ENCODE measurements around the gene PPP1R12C. TPM values are rescaled to one million over a fixed set of nuclear protein-coding genes. Genes with fewer than 3 reads are reported as not detected.

Gene PPP1R12C
- total RNA-seq, 1 donor from 2014 or later: 153 TPM

DNA sequence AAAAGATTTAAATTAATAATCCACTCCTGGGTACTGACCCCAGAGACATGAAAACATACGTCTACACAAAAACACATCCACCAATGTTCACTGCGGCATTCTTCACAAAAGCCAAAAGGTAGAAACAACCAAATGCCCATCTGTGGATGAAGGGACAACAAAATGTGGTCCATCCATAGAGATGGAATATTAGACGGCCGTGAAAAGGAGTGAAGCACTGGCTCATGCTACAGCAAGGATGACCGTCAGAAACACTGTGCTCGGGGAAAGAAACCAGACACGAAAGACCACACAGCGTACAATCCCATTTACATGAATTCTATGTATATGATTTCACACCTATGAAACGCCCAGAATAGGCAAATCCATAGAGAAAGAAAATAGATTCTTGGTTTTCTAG lies 60.6 kb downstream of the PPP1R12C start:
- intact Hi-C loops (cut with micrococcal nuclease): no loop called here

DNA sequence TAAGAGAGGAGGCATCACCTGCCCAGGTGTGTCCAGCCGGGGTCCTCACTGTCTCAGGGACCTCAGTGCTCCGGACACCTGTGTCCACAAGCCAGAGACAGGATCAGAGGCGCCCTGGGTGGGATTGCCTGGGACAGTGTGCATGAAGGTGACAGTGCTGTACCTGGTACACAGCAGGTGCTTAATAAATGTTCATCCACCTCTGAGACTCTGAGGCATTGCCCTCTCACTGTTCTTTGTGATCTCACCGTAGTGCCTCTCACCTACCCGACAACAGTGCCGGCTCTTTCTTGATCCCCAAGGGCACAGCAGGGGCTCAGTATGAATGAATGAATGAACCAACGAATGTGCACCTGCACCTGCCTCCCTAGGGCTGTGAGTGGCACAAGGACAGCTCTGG lies 63.7 kb downstream of the PPP1R12C start:
- intact Hi-C loops (cut with micrococcal nuclease): no loop called here

DNA sequence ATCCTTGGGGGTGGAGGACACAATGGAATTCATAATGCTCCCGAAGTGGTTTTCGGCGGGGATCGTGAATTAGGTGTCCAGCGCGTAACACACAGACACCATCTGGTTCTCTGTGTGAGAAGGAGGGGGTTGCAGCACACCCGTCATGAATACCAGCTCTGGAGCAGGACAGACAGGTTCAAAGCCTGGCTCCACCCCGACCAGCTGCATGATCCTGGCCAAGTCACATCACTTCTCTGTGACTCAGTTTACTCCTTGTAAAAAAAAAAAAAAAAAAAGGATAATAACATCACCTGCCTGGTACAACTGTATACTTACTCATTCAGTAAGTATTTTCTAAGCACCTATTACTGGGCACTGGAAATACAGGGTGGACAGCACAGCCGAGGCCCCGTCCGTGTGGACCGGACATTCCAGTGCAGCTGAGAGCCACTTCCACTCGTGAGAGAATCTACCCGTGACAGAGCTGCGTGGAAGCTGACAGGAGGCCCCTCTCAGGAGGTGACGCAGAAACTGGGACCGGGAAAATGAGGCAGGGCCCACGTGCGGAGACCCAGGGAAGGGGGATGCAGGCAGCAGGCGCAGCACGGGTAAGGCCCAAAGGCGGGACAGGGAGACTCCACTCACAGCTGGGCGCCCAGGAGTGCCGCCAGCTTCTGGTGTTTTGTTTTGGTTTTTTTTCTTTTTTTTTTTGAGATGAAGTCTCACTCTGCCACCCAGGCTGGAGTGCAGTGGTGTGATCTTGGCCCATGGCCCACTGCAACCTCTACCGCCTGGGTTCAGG lies 66.5 kb downstream of the PPP1R12C start:
- intact Hi-C loops (cut with micrococcal nuclease): no loop called here

DNA sequence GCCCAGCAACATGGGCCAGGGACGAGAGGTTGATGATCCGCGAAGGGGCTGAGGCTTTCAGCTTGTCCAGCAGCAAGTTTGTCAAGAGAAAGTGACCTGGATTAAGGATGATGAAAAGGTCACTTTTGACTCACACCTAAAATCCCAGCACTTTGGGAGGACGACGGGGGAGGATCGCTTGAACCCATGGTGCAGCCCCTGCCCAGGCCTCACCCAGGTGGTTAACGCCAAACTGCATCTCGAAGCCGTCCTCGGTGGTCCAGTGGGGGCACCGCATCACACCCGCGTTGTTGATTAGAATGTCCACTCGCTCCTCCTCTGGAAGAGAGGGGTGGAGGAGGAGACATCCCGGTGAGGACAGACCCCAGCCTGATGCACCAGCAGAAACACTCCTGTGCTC lies 69.0 kb downstream of the PPP1R12C start:
- intact Hi-C loops (cut with micrococcal nuclease): no loop called here

DNA sequence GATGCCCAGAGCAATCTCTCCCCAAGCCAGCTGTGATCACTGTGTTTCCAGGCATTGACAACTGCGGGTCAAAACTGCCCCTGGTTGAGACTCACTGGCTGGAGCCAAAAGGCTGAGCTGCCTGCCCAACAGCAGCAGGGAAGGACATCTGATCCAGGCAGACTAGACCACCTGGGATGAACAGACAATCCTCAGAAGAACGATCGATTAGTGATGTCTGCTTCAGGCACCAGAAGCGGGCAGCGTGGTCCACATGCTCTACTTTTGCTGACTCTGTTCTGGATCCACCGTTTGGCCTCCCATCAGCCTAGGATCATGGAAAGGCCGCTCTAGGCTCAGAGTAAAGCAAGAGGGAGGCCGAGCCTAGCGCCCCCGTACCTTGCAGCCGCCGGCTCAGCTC lies 69.5 kb downstream of the PPP1R12C start:
- intact Hi-C loops (cut with micrococcal nuclease): no loop called here

DNA sequence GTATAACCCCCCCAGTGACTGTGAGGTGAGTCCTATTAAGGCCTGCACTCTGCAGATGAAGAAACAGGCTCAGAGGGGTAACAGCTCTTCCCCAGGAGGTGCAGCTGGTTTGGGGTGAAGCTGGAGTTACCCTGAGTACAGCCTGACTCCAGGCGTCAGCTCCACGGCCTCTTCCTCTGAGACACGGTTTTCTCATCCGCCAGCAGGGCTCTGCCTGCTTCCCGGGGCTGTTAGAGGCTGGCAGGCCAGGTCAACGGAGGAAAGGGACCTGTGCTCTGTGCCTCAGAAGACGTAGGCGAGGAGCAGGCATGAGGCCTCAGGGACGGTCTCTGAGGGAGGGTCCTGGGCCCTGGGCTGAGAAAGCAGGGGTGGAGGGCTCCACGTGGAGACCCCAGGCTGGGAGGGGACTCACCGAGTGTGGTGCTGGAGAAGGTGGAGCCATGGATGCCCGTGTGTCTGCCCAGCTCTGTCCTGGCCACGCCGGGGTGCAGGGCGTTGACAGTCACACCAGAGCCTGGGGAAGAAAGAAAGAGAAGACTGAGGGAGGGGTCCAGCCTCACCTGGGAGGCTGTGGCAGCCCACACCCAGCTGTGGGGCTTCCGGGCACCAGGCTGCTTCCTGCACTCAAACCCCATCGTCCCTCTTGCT lies 70.3 kb downstream of the PPP1R12C start:
- intact Hi-C loops (cut with micrococcal nuclease): no loop called here

DNA sequence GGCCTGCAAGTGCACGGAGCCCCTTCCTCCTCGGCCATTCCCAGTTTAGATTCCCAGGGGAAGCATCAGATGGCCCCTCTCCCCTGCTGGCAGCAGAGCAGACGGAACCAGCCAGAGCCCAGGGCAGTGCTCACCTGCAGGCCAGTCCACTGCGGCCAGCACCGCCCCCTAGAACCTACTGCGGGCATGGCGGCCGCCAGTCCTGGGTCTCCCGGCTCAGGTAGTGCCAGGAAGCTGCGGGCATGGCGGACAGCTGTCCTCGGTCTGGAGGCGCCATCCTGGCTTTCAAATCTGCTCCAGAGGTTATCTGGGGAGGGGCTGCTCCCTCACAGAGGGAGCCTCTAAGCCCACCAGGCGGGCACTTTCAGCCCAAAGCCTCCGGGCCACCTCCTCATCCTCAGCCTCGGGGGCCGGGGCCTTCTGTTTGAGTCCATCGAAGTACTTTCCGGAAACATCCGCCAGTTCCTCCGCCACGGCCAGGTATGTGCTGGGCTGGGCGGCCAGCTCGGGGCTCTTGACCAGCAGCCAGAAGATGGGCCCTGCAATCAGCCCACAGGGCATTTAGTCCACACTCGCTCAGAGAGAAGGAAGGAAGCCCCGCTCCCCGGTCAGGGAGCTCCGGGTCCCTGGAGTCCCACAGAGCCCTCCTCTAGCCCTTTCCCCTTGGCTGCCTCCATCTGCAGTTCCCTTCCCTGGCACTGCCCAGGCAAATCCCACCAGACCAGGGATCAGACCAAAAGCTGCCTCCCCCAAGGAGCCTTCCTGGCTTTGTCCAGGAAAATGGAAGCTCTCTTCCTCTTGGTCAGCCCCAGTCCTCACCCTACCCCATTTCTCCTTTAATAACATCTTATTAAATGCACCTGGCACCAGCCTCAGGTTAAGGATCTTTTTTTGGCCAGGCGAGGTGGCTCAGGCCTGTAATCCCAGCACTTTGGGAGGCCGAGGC lies 72.4 kb downstream of the PPP1R12C start:
- intact Hi-C loops (cut with micrococcal nuclease): no loop called here

DNA sequence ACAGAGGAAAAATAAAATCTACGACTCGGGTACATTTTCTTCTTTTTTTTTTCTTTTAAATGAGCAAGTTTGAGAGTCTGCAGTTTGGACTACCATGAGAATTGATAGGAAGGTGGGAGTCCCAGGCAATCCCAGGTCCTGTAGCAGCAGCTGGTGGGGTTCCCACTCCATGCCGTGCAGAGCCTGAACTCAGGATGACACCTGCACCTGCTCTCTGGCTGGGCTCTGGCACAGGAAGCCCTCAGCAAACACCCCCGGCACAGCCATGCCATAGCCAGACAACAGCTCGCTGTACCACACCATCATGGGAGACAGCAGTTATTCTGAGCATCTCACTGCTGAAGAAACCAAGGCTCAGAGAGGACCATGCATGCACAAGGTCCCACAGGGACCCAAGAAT lies 73.2 kb downstream of the PPP1R12C start:
- intact Hi-C loops (cut with micrococcal nuclease): no loop called here

DNA sequence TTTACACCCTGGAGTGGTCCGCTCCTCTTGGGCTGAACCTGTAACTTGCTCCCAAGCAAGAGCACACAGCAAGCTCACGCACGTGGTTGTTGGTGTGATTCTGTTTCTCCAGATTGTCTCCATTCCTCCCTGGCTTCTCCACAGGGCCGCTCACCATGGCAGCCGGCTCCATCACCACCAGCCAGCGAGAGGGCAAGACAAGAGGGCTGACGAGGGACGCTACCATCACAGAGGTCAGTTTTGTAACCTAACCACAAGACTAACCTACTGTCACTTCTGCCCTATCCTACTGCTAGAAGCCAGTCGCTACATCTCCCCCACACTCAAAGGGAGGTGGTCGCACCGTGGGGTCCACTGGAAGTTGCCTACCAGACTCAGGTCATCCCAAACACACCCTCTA lies 74.7 kb downstream of the PPP1R12C start:
- intact Hi-C loops (cut with micrococcal nuclease): loop anchor here (1.0 to 2.0 kb wide), 2 partner anchors 20 to 36 kb away; partner anchors contain the start of gene RDH13

DNA sequence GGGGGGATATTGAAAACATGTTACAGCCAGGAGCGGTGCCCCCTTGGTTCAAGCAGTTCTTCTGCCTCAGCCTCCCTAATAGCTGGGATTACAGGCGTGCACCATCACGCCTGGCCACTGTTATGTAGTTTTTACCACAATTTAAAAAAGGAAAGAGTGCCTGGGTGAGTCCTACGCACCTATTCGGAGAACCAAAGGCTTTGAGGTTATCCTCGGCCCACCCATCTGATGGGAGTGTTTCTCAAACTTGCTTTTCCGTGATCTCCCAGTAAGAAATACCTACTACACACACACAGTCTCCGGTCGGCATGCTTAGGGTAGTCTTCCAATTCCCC lies 75.1 kb downstream of the PPP1R12C start:
- intact Hi-C loops (cut with micrococcal nuclease): loop anchor here (1.0 to 2.0 kb wide), 2 partner anchors 20 to 36 kb away; partner anchors contain the start of gene RDH13

DNA sequence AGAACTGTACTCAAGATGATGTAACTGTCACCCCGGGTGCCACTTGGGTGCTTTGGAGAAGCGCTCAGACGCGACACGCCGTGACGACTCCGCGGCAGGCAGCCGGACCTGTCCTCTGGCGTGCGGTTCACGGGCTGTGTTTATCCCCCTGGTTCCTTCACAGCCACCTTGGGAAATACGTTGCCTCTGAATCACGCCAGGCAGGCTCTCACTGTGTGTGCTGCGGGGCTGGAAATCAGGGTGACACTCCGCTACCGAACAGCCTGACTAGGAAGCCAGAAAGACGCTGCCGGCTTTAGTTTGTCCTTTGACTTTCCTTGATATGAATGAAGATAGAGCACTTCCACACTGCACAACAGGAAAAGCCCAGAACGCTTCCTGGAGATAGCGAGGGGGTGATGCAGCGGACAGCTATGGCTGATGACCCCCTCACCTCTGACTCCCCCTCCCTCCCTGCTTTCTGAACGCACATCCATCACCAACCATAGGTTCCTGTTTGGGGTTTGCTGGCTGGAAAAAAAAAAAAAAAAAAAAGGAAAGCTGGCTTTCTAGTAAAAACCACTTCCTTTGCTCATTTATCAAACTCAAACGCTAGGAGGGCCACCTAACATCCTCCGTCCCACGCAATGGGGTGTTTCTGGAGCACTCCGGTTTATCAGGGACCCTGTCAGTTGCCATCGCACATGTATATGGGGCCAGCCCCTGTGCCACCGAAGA lies 75.7 kb downstream of the PPP1R12C start:
- intact Hi-C loops (cut with micrococcal nuclease): loop anchor here (1.0 to 2.0 kb wide), 2 partner anchors 21 to 35 kb away; partner anchors contain the start of gene RDH13

DNA sequence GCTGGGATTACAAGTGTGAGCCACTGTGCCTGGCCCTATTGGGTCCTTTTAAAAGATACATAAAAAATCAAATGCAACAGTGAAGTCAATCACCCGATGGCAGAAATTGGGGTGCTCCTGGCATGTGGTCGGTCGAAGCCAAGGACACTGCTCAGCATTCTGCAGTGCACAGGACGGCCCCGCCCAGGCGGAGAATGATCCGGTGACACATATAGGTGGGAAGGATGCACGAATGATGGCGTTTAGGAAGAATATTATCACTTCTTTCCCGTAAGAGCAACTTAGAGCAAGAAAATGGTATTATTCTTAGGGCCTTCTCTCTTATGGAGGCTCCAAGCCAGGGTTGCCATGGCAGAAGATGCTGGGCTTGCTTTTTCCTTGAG lies 76.2 kb downstream of the PPP1R12C start:
- intact Hi-C loops (cut with micrococcal nuclease): no loop called here

Other genes with a start within 250 kb of the PPP1R12C start
- not detected in 2 replicates for gene FCAR, start 243.4 kb downstream of the PPP1R12C start, total RNA-seq
- not detected in 2 replicates for gene NCR1, start 211.5 kb downstream of the PPP1R12C start, total RNA-seq
- 0.12 and 0.20 TPM in 2 replicates for gene NLRP7, start 170.1 kb downstream of the PPP1R12C start, total RNA-seq
- gene NLRP2, start 151.3 kb downstream of the PPP1R12C start, total RNA-seq: 23.6 TPM in 2 replicates
- gene GP6, start 79.4 kb downstream of the PPP1R12C start, total RNA-seq: 0.49 and 0.64 TPM in 2 replicates
- 19.6 and 20.9 TPM in 2 replicates for gene RDH13, start 54.5 kb downstream of the PPP1R12C start, total RNA-seq
- gene EPS8L1, start 41.8 kb downstream of the PPP1R12C start, total RNA-seq: 4.1 and 4.2 TPM in 2 replicates
- not detected in 2 replicates for gene TNNT1, start 31.6 kb upstream of the PPP1R12C start, total RNA-seq
- gene TNNI3, start 40.1 kb upstream of the PPP1R12C start, total RNA-seq: 0.63 TPM in 1 of 2 replicates, not detected in the other
- not detected in 2 replicates for gene DNAAF3, start 49.0 kb upstream of the PPP1R12C start, total RNA-seq
- gene SYT5, start 62.7 kb upstream of the PPP1R12C start, total RNA-seq: not detected in 2 replicates
- 0.05 and 0.07 TPM in 2 replicates for gene PTPRH, start 91.9 kb upstream of the PPP1R12C start, total RNA-seq
- gene TMEM86B, start 111.1 kb upstream of the PPP1R12C start, total RNA-seq: 11.2 and 12.6 TPM in 2 replicates
- 242 and 247 TPM in 2 replicates for gene PPP6R1, start 141.4 kb upstream of the PPP1R12C start, total RNA-seq
- gene HSPBP1, start 162.5 kb upstream of the PPP1R12C start, total RNA-seq: 30.0 and 33.5 TPM in 2 replicates
- 8.1 and 10.0 TPM in 2 replicates for gene BRSK1, start 166.4 kb upstream of the PPP1R12C start, total RNA-seq
- 0.93 and 1.4 TPM in 2 replicates for gene TMEM150B, start 207.7 kb upstream of the PPP1R12C start, total RNA-seq
- 15.4 and 19.9 TPM in 2 replicates for gene KMT5C, start 222.2 kb upstream of the PPP1R12C start, total RNA-seq
- 0.44 and 0.51 TPM in 2 replicates for gene COX6B2, start 237.1 kb upstream of the PPP1R12C start, total RNA-seq
- gene GARIN5B, start 245.6 kb upstream of the PPP1R12C start, total RNA-seq: not detected in 2 replicates

All from T-helper 1 cell treated with Interleukin-12 subunit alpha and Interleukin-12 subunit beta and Interleukin-4 antibody, amounts not matched to agents 30 ng/mL and 1 ng/mL, for 36 hours (primary cell).